ENCODE measurements around the gene BTRC.

DNA sequence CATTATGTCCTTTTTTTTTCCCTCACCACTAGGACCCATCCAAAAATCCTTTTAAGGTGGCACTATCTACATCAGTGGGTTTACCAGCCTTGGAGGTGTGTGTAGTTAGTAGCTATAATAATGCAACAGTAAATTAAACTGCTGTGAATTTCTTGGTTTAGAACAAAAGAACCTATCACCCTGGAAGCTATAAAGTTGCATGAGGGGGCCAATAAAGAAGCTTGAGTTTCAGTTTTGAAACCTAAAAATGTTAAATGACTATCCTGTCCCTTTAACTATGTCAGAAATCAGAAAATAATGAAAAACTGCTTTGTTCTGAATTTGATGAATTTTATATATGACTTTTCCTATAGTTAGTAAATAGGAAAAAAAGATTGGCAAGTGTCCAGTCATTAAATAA lies 153.9 kb downstream of the BTRC start:
- TF ChIP-seq EZH2 (IDR thresholded peaks at IDR 0.05; ENCODE audit: low read length, unreplicated experiment): no peak
- TF ChIP-seq, protein P1, sequence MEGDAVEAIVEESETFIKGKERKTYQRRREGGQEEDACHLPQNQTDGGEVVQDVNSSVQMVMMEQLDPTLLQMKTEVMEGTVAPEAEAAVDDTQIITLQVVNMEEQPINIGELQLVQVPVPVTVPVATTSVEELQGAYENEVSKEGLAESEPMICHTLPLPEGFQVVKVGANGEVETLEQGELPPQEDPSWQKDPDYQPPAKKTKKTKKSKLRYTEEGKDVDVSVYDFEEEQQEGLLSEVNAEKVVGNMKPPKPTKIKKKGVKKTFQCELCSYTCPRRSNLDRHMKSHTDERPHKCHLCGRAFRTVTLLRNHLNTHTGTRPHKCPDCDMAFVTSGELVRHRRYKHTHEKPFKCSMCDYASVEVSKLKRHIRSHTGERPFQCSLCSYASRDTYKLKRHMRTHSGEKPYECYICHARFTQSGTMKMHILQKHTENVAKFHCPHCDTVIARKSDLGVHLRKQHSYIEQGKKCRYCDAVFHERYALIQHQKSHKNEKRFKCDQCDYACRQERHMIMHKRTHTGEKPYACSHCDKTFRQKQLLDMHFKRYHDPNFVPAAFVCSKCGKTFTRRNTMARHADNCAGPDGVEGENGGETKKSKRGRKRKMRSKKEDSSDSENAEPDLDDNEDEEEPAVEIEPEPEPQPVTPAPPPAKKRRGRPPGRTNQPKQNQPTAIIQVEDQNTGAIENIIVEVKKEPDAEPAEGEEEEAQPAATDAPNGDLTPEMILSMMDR (conservative IDR thresholded peaks at IDR 0.05; ENCODE audit: low read depth, low read length): no peak
- TF ChIP-seq EZH2phosphoT487 (IDR thresholded peaks at IDR 0.05; ENCODE audit: borderline replicate concordance, low read length): no peak

Measured in PC-3 (cell line).